Fibroblast of lung (primary cell): Measurements from ENCODE around the gene C16orf95. TPM values are rescaled to one million over a fixed set of nuclear protein-coding genes. Genes with fewer than 3 reads are reported as not detected.

Source experiments
- DNase-seq, 2 donors: peaks; one replicate each; pipeline versions ENCODE4 v3.0.0 to v3.0.0-alpha.2; 2010; ENCODE audit warnings: low read depth in 2 of 2
- H2AFZ ChIP-seq: 2 replicates; pipeline ENCODE4 v1.5.1; 2012; ENCODE audit warnings: low read length, control low read depth, inconsistent platforms
- H3K27ac ChIP-seq: 2 replicates; pipeline ENCODE4 v1.5.1; 2011; ENCODE audit warnings: low read length, control low read depth; ENCODE audit not compliant: insufficient read depth
- H3K27me3 ChIP-seq: 2 replicates; pipeline ENCODE4 v1.5.1; 2011; ENCODE audit warnings: mild to moderate bottlenecking, low read length; ENCODE audit not compliant: control insufficient read depth, insufficient read depth
- H3K36me3 ChIP-seq: 2 replicates; pipeline ENCODE4 v1.5.1; 2011; ENCODE audit warnings: low read length; ENCODE audit not compliant: control insufficient read depth, insufficient read depth
- H3K4me1 ChIP-seq: 2 replicates; pipeline ENCODE4 v1.5.1; 2011; ENCODE audit warnings: low read length; ENCODE audit not compliant: control insufficient read depth, insufficient read depth; ENCODE audit errors: extremely low read depth
- H3K4me2 ChIP-seq: 2 replicates; pipeline ENCODE4 v1.5.1; 2011; ENCODE audit warnings: low read length, control low read depth; ENCODE audit not compliant: insufficient read depth; ENCODE audit errors: extremely low read depth
- H3K4me3 ChIP-seq, 4 experiments: fragments of 200-600 bp in 1 of 4; sonication (generic) in 1 of 4; replicated peaks in 1 of 4; 2 replicates each; pipeline ENCODE4 v1.5.1; 2011 to 2016; ENCODE audit warnings: low read length in 4 of 4, low read depth in 3 of 4, mild to moderate bottlenecking in 3 of 4, control low read depth in 2 of 4, inconsistent platforms in 1 of 4, mixed read lengths in 1 of 4; ENCODE audit not compliant: insufficient read depth in 1 of 4; ENCODE audit errors: control extremely low read depth in 1 of 4
- H3K79me2 ChIP-seq: 2 replicates; pipeline ENCODE4 v1.5.1; 2012; ENCODE audit warnings: mild to moderate bottlenecking, low read length, inconsistent platforms; ENCODE audit not compliant: control insufficient read depth, insufficient read depth
- H3K9ac ChIP-seq: 2 replicates; pipeline ENCODE4 v1.5.1; 2011; ENCODE audit warnings: mild to moderate bottlenecking, low read length, control low read depth; ENCODE audit not compliant: insufficient read depth
- H3K9me3 ChIP-seq: 2 replicates; pipeline ENCODE4 v1.5.1; 2012; ENCODE audit warnings: low read depth, low read length; ENCODE audit not compliant: control insufficient read depth, insufficient read depth
- H4K20me1 ChIP-seq: 2 replicates; pipeline ENCODE4 v1.5.1; 2011; ENCODE audit warnings: low read length; ENCODE audit not compliant: control insufficient read depth, insufficient read depth; ENCODE audit errors: extremely low read depth
- CTCF ChIP-seq, 2 donors: IDR thresholded peaks in 1 of 2; conservative IDR thresholded peaks in 1 of 2; 1 replicate in 1 of 2; 2 replicates in 1 of 2; pipeline ENCODE4 v1.5.1; 2011 to 2012; ENCODE audit warnings: low read length in 2 of 2, control low read depth in 1 of 2, inconsistent platforms in 1 of 2, low read depth in 1 of 2, mild to moderate bottlenecking in 1 of 2
- EZH2 ChIP-seq: IDR thresholded peaks from 2 replicates; pipeline ENCODE4 v1.5.1; 2012; ENCODE audit warnings: low read length, control low read depth, mild to moderate bottlenecking; ENCODE audit errors: missing control alignments
- polyA plus RNA-seq, 2 donors: library from polyadenylated mRNA; depleted of rRNA in 1 of 2; stranded (reverse) in 1 of 2; unstranded in 1 of 2; fragments of >200 nt; gene quantifications; 2 replicates each; pipeline ENCODE4 v1.2.1, GENCODE V29; 2011 to 2012; ENCODE audit warnings: missing spikeins in 1 of 2
- total RNA-seq: library from RNA; depleted of rRNA; stranded (reverse); fragments of >200 nt; gene quantifications from 2 replicates; pipeline ENCODE4 v1.2.1, GENCODE V29; 2014

C16orf95 gene
- total and polyA plus RNA-seq, 2 donors (not counting 1 experiment from before 2014, with no cell fraction given), result 1.3 to 5.4 TPM

- Histone ChIP-seq H3K4me3 (peak overlapping the region; percentile 64 to 98 (median 80)), H4K20me1 (no peaks in the 10 kb centered on the region), H2AFZ (no peak overlapping the region), H3K4me1 (peaks cover 5% of the 10 kb centered on the region), H3K4me2 (peak overlapping the region; percentile 100), H3K79me2 (peaks cover 16% of the 10 kb centered on the region), H3K27ac (peak overlapping the region; percentile 85), H3K9me3 (no peaks in the 10 kb centered on the region), H3K36me3 (no peaks in the 10 kb centered on the region), H3K27me3 (no peaks in the 10 kb centered on the region), H3K9ac (peak overlapping the region; percentile 87)
- TF ChIP-seq EZH2, result no peak
- no peak for TF ChIP-seq CTCF (conservative IDR thresholded peaks at IDR 0.05 in 1 of 2, IDR thresholded peaks at IDR 0.05 in 1 of 2; ENCODE audit: low read depth in 1 of 2, low read length in 2 of 2)
- DNase-seq, result peak; percentile 64 to 75
Observed at GRCh38 chr16:87317750-87318644, 805 bp upstream of the C16orf95 start.

- H4K20me1 ChIP-seq, result no peaks in the 10 kb centered on the region
- no peaks in the 10 kb centered on the region for H3K36me3 ChIP-seq
- H3K79me2 ChIP-seq, result peaks cover 16% of the 10 kb centered on the region
- no peak for DNase-seq
- H2AFZ ChIP-seq, result peak overlapping the region; percentile 74
- peak overlapping the region; percentile 85 for H3K27ac ChIP-seq
- H3K27me3 ChIP-seq, result no peaks in the 10 kb centered on the region
- no peaks in the 10 kb centered on the region for H3K9me3 ChIP-seq
- H3K4me2 ChIP-seq, result peak overlapping the region; percentile 55
- peaks cover 5% of the 10 kb centered on the region for H3K4me1 ChIP-seq
- no peak for TF ChIP-seq CTCF (conservative IDR thresholded peaks at IDR 0.05 in 1 of 2, IDR thresholded peaks at IDR 0.05 in 1 of 2; ENCODE audit: low read depth in 1 of 2, low read length in 2 of 2)
- H3K4me3 ChIP-seq, result peak overlapping the region; percentile 64 to 98 (median 80)
- peak overlapping the region; percentile 87 for H3K9ac ChIP-seq
Observed at GRCh38 chr16:87316450-87316922, 706 bp downstream of the C16orf95 start.

- H3K4me2 ChIP-seq, result no peak overlapping the region
- H3K27ac ChIP-seq, result no peak overlapping the region
- DNase-seq, result no peak
- no peaks in the 10 kb centered on the region for H3K36me3 ChIP-seq
- H2AFZ ChIP-seq, result no peak overlapping the region
- no peak overlapping the region for H3K4me3 ChIP-seq
- no peaks in the 10 kb centered on the region for H3K9me3 ChIP-seq
- H3K79me2 ChIP-seq, result peaks cover 16% of the 10 kb centered on the region
- TF ChIP-seq CTCF (conservative IDR thresholded peaks at IDR 0.05 in 1 of 2, IDR thresholded peaks at IDR 0.05 in 1 of 2; ENCODE audit: low read depth in 1 of 2, low read length in 2 of 2), result no peak
- no peak for TF ChIP-seq EZH2
- H3K4me1 ChIP-seq, result peaks cover 5% of the 10 kb centered on the region
- no peaks in the 10 kb centered on the region for H4K20me1 ChIP-seq
- H3K9ac ChIP-seq, result no peak overlapping the region
- no peaks in the 10 kb centered on the region for H3K27me3 ChIP-seq
Observed at GRCh38 chr16:87314990-87315420, 2.2 kb downstream of the C16orf95 start.
